GM04504 (cell line): ENCODE results near the gene CDH18.

ENCODE experiments used
- DNase-seq: peaks from one replicate; pipeline ENCODE4 v3.0.0-alpha.2; 2012; ENCODE audit warnings: low read depth

CDH18 gene

DNA sequence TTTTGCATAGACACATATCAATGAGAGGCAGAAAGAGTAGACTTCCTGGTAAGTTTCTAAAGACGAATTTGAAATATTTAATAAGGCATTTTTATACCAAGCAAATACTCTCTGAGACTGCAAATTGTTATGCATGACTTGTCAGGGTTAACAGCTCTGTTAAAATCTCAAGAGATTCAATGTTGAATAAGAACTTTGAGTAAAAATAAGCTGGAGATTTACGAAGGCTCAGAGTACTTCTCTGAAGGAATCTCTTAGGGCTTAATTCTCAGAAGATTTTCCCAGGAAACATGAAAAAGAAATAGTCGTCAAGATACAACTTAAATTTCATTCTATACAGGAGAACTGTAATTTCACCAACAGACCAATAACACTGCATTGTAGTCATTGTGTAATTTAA is 259.4 kb downstream of the CDH18 start:
- DNase-seq: no peak

DNA sequence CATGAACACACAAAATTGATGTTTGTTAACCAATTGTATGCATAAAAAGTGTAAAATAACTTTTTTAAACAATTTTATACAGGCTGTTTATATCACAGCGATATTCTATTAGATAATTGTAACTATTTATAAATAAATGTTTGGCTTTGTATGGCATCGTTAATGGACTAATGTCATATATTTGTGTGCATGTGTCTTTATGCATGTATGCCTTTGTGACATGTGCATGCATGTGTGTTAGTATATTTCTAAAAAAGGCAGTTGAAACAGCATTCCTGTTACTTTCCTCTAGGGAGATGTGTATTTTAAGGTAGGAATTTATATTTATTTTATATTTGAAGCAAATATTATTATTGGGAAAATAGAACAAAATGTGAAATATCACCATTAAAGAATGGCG is 268.9 kb downstream of the CDH18 start:
- DNase-seq: no peak

GRCh38 chr5:19713740-19714139 is 274.3 kb downstream of the CDH18 start:
- DNase-seq: no peak

- no peak for DNase-seq
Measured at GRCh38 chr5:19709403-19709802, 278.6 kb downstream of the CDH18 start.

DNA sequence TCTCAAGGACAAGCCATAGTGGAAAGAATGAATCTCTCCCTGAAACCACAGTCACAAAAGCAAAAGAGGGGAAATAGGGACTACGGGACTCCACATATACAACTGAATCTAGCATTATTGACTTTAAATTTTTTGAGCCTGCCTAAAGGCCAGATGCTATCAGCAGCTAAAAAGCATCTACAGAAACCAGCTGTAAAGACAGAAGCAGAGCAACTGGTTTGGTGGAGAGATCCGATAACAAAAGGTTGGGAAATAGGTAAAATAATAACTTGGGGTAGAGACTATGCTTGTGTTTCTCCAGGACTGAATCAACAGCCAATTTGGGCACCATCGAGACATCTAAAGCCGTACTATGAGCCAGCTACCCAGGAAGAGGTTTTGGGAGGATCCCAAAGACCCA is 281.2 kb downstream of the CDH18 start:
- DNase-seq: no peak

- no peak for DNase-seq
Measured at GRCh38 chr5:19701731-19702130, 286.3 kb downstream of the CDH18 start.

DNA sequence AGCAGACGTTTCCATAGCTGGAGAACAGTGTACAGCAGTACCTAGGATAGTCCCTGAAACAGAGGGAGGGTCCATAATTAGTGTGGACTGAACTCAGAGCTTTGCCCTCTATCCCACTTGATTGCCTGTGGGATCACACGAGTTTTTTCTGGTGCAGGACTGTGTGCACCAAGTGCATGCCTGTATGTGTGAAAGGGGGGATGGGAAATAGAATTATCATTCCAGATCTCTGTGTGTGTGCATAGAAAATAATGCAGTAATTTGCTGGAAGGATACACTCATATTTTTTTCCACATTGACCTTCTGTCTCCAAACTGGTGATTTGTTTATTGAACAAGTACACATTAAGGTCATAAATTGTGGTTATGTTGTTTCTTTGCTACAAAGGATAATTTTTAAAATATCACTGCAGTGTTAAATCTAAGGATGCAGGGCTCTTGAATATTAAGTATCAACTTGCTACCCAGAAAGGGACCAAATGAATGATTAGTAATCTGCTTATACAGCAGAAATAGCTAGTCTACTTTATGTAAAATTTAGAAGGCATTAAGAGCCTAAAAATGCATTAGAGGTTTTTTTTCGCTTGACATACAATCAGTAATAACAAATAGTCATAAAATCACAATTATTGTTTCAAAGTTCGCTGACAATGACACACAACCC is 292.9 kb downstream of the CDH18 start:
- DNase-seq: no peak

GRCh38 chr5:19690978-19691377 is 297.0 kb downstream of the CDH18 start:
- DNase-seq: no peak

DNA sequence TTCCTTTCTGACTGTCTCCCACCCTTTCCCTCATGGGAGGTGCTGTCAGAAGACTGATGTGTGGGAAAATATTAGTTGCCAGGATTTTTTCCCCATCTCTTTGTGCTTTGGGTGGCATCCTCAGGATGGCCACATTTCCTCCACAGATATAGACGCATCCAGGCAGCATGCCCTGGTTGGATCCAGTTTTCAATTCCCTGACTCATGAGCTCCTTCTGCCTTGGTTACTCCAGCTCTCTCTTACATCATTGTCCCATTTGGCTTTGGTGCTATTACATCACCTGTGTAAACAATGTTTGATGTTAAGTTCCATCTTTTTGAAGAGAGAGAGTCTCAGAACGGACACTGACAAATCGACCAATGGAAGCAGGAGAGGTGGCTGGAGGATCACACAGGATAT is 302.5 kb downstream of the CDH18 start:
- DNase-seq: no peak

DNA sequence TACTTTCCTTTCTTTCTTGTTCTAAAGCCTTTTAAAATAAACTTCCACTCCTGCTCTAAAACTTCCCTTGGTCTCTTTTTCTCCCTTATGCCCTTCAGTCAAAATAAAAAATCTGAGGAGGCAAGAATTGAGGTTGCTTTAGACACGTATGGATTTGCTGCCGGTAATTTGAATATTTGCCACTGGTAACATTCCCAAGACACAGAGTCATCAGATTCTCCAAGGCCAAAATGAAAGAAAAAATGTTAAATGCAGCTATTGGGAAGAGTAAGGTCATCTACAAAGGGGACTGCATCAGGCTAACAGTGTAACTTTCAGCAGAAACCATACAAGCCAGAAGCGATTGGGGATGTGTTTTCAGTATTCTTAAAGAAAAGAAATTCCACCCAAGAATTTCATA is 311.1 kb downstream of the CDH18 start:
- DNase-seq: no peak

DNA sequence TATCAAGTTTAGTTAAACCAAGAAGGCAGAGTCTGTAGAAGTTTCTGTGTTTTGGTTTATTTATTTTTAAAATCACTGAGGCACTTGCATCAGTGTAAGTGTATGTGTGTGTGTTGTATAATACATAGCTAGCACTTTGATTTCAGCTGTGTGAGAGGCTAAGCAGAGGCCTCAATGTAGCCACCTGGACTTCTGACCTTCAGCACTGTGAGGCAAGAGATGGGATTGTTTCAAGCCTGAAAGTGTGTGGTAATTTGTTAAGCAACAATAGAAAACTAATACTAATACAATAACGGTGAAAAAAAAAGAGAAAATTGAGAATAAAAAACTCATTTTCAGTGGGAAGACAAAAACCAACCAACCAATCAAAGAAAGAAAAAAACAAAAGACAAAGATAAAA is 327.3 kb downstream of the CDH18 start:
- no peak for DNase-seq

DNA sequence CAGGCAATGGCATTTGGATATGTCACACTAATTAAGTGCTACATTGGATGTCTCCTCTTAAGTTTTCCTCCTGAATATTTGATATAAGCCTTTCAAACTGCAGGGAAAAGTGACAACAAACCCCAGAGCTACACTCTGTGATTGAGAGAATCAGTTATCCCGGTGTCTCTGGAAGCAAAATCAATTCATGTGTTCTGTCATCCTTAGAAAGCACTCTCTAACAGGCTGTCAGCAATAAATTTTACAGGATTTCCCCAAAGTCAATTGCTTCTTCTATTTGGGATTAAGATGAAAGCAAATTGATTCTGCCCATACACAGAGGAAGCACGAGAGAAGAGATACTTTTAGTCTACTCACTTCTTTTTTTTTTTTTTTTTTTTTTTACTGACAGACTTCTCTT is 332.4 kb downstream of the CDH18 start:
- no peak for DNase-seq

- no peak for DNase-seq
Measured at GRCh38 chr5:19638461-19638860, 349.5 kb downstream of the CDH18 start.

GRCh38 chr5:19630876-19631275 is 357.1 kb downstream of the CDH18 start:
- no peak for DNase-seq

GRCh38 chr5:19626211-19626610 is 361.8 kb downstream of the CDH18 start:
- DNase-seq: no peak

DNA sequence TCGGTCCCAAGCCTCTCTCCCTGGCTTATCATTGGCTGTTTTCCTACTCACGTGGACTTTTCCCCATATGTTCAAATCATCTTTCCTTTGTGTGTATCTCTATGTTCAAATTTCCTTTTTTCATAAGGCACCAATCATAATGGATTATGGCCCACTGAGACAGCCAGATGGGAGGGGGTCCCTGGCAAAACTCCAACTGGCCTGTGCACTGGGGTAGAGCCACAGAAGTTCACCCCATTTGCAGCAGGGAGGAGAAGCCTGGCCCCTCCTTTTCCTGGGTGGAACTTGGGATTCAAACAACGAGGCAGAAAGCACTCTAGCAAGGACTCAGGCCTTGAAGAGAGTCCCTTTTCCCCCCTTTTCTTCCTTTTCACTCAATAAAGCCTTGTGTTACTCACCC is 362.4 kb downstream of the CDH18 start:
- no peak for DNase-seq

DNA sequence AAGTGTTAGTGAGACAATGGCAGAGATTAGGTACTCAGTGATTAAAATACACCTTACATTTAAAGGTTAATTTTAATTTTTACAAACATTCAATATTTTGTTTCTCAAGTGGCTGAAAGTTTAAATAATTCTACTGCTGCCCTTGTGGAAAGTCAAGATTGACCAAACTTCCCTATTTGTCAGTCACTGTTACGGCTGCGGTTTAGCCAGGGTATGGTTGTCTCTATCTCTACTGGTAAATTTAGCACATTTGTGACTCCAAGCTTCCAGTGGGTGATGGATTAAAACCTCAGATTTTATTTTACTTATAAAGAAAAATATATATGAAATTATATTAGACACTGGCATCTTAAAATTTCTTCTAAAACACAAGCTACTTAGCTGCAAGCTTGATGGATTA is 368.4 kb downstream of the CDH18 start:
- no peak for DNase-seq

DNA sequence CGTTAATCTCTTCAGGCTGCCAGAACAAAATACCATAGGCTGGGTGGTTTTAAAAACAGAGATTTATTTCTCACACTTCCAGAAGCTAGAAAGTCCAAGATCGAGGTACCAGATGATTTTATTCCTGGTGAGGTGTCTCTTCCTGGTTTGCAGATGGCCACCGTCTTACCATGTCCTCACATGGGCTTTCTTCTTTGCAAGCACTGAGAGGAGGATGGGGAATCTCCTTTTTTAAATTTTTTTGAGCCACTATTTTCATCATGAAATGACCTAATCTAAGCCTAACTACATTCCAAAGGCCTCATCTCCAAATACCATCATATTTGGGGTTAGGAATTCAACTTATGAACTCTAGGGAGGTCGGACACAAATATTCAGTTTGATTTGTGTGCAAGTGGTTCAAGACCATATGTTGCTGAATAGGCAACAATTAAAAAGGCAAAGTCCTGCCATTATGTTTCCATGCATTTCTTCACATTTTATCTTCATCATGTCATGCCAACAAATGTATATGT is 371.2 kb downstream of the CDH18 start:
- DNase-seq: no peak

GRCh38 chr5:19615661-19616060 is 372.3 kb downstream of the CDH18 start:
- DNase-seq: no peak

DNA sequence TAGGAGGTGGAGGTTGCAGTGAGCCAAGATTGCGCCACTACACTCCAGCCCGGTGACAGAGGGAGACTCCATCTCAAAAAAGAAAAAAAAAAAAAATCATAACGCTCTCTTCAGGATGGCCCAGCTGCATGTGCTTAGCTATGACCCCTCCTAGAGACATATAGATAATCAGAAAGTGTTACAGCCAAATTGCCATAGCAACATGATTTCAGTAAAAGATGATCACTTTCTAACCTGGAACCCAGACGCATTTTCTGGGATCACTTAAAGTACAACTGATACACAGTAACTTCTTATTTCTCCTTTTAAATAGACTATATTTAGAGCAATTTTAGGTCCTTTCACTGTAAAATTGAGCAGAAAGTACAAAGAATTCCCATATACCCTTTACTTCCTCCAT is 372.9 kb downstream of the CDH18 start:
- DNase-seq: no peak

DNA sequence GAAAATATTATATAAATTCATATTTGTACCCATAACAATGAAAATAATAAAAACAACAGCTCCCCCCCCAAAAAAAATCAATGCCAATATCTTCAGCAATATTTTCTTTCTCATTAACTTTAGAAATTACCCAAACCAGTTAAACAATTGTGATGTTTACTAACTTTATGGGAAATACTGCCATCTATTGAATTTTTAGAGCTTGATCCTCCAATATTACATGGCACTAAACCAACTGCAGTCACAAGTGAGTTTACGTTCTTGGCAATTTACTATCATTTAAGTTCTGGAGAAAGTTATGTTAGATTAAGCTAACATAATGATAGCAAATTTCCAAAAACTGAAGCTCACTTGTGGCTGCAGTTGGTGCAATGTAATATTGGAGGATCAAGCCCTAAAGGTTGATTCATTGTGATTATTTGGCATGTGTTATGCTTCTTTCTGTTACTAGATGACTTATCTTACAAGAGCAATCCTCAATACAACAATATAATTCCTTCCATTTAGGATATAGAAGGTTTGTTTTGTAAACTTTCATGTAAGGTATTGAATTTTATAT is 379.5 kb downstream of the CDH18 start:
- no peak for DNase-seq

- no peak for DNase-seq
Measured at GRCh38 chr5:19605846-19606407, 382.1 kb downstream of the CDH18 start.

GRCh38 chr5:19584131-19584530 is 403.9 kb downstream of the CDH18 start:
- no peak for DNase-seq

GRCh38 chr5:19577882-19578281 is 410.1 kb downstream of the CDH18 start:
- DNase-seq: no peak
